Muscle of back (tissue), 13 donors: ENCODE measurements around the gene SORCS1. TPM values are rescaled to one million over a fixed set of nuclear protein-coding genes. Genes with fewer than 3 reads are reported as not detected.
A peak's percentile ranks its signal among the peaks of the same experiment; 100 is the strongest.

Source experiments
- DNase-seq, 3 donors: peaks; one replicate each; pipeline versions ENCODE4 v3.0.0 to v3.0.0-alpha.2; 2013
- long read RNA-seq, 9 donors: transcript quantifications; one replicate each; lab custom pipeline, GENCODE V29; 2026
- polyA plus RNA-seq, 10 donors: library from polyadenylated mRNA; unstranded; fragments of 120-200 nt; gene quantifications; one replicate each; pipeline ENCODE4 v1.2.1, GENCODE V29; 2013; ENCODE audit not compliant: insufficient read length in 10 of 10

Gene SORCS1
- 1 to 10 TPM; 2.5 to 5.7 (median 4.0) TPM for polyA plus RNA-seq
- long read RNA-seq, donor 1, result 0 reads
- long read RNA-seq, donor 2, full-length matches to known transcripts, result 1 of 11 reads
- long read RNA-seq, donor 2, partial matches to known transcripts, result 10 of 11 reads
- long read RNA-seq, donor 2, other reads (novel, unspliced or antisense), result 0 of 11 reads
- long read RNA-seq, donor 3, result 0 reads
- long read RNA-seq, donor 4, result 0 reads
- long read RNA-seq, donor 5, full-length matches to known transcripts, result 1 of 1 reads
- long read RNA-seq, donor 5, partial matches to known transcripts, result 0 of 1 reads
- long read RNA-seq, donor 5, other reads (novel, unspliced or antisense), result 0 of 1 reads
- long read RNA-seq, donor 6, result 0 reads
- long read RNA-seq, donor 7, result 0 reads
- long read RNA-seq, donor 8, result 0 reads
- long read RNA-seq, donor 9, result 0 reads

GRCh38 chr10:107163881-107164861, at the start of gene SORCS1:
Gene SORCS1, minus strand, starts transcription at chr10:107164706.
- peak; percentile 6 to 56 (median 28) for DNase-seq

GRCh38 chr10:107214261-107214660, 49.8 kb upstream of the SORCS1 start:
- no peak for DNase-seq

- DNase-seq, result no peak
These were observed 49.4 kb upstream of the SORCS1 start for GRCh38 chr10:107213861-107214260.

- DNase-seq, result no peak
These were observed 42.3 kb upstream of the SORCS1 start for GRCh38 chr10:107206833-107207232.

- no peak for DNase-seq
These were observed 5.0 kb upstream of the SORCS1 start for GRCh38 chr10:107169516-107169915.

- DNase-seq, result no peak
These were observed 4.2 kb upstream of the SORCS1 start for GRCh38 chr10:107168738-107169137.

GRCh38 chr10:107166403-107166802, 1.9 kb upstream of the SORCS1 start:
- peak in 1 of 3 donors; percentile 3 for DNase-seq

GRCh38 chr10:107164992-107165391, 486 bp upstream of the SORCS1 start:
- peak in 1 of 3 donors; percentile 14 for DNase-seq

GRCh38 chr10:107163076-107163855, 1.2 kb downstream of the SORCS1 start:
- DNase-seq, result peak in 1 of 3 donors; percentile 13

- no peak for DNase-seq
These were observed 3.6 kb downstream of the SORCS1 start for GRCh38 chr10:107160866-107161265.

- DNase-seq, result no peak
These were observed 4.6 kb downstream of the SORCS1 start for GRCh38 chr10:107159871-107160270.

- DNase-seq, result no peak
These were observed 7.4 kb downstream of the SORCS1 start for GRCh38 chr10:107157071-107157470.

- no peak for DNase-seq
These were observed 12.4 kb downstream of the SORCS1 start for GRCh38 chr10:107152087-107152486.

GRCh38 chr10:107148906-107149305, 15.6 kb downstream of the SORCS1 start:
- no peak for DNase-seq

GRCh38 chr10:107144490-107144889, 20.0 kb downstream of the SORCS1 start:
- peak in 1 of 3 donors; percentile 16 for DNase-seq

GRCh38 chr10:107141524-107142061, 22.9 kb downstream of the SORCS1 start:
- DNase-seq, result no peak

- DNase-seq, result no peak
These were observed 25.3 kb downstream of the SORCS1 start for GRCh38 chr10:107139237-107139636.

GRCh38 chr10:107133656-107134055, 30.9 kb downstream of the SORCS1 start:
- DNase-seq, result no peak

- DNase-seq, result no peak
These were observed 35.5 kb downstream of the SORCS1 start for GRCh38 chr10:107129000-107129399.

GRCh38 chr10:107126512-107127065, 37.9 kb downstream of the SORCS1 start:
- DNase-seq, result no peak

GRCh38 chr10:107122703-107123102, 41.8 kb downstream of the SORCS1 start:
- DNase-seq, result no peak
